Tibial artery (tissue), 4 donors: ENCODE results near the gene ARL13B.
A peak's percentile ranks its signal among the peaks of the same experiment; 100 is the strongest.
"Not testable (repeated sequence)": the region's sequence is repeated elsewhere in the genome, so short reads cannot be mapped to it uniquely, and the experiment has no call there.

Experiments
- DNase-seq, 2 donors: peaks; one replicate each; pipeline ENCODE4 v3.0.0-alpha.2; 2019
- H3K27ac ChIP-seq, 2 donors: fragments of 200-600 bp; sonication (generic) in 1 of 2; 1 replicate in 1 of 2; 2 replicates in 1 of 2; pipeline ENCODE4 v1.5.1; 2018 to 2019; ENCODE audit warnings: mild to moderate bottlenecking in 1 of 2
- H3K27me3 ChIP-seq, 2 donors: fragments of 200-600 bp; sonication (generic) in 1 of 2; one replicate each; pipeline versions ENCODE4 v1.5.1 to v1.6.0; 2016 to 2019
- H3K36me3 ChIP-seq, 3 donors: fragments of 200-600 bp; sonication (generic) in 2 of 3; one replicate each; pipeline ENCODE4 v1.5.1; 2016 to 2019; ENCODE audit warnings: mild to moderate bottlenecking in 2 of 3
- H3K4me1 ChIP-seq, 4 donors: fragments of 200-600 bp; sonication (generic) in 2 of 4; 1 replicate in 3 of 4; 2 replicates in 1 of 4; pipeline ENCODE4 v1.5.1; 2016 to 2019
- H3K4me3 ChIP-seq, 2 donors: fragments of 200-600 bp; sonication (generic) in 1 of 2; 1 replicate in 1 of 2; 2 replicates in 1 of 2; pipeline ENCODE4 v1.5.1; 2018 to 2019; ENCODE audit warnings: mild to moderate bottlenecking in 2 of 2
- H3K9me3 ChIP-seq, 3 donors: fragments of 200-600 bp; sonication (generic) in 1 of 3; one replicate each; pipeline ENCODE4 v1.5.1; 2016 to 2019
- intact Hi-C: fragments of 100-400 bp; cut with DNase I; formaldehyde crosslinking; loops from one replicate; pipeline ENCODE4 v1.15.0; 2023; ENCODE audit warnings: low total_unique reads
- TF ChIP-seq, protein P1 (sequence below), 2 experiments: fragments of 200-600 bp in 1 of 2; fragments of 450-650 bp in 1 of 2; IDR thresholded peaks; one replicate each; pipeline ENCODE4 v1.5.1; 2017 to 2019; ENCODE audit warnings: antibody characterized with exemption in 2 of 2, mild to moderate bottlenecking in 1 of 2, moderate library complexity in 1 of 2

ARL13B gene

GRCh38 chr3:93979850-93980676 lies at the start of gene ARL13B:
Gene ARL13B, plus strand, starts transcription at chr3:93980155. Its CDS starts 269 bp downstream, at chr3:93980424.
- peak within 1 kb of the TSS; percentile 89 to 93 for H3K27ac ChIP-seq
- H3K4me1 ChIP-seq, result peaks cover 0 to 14% (median 7%) of the 10 kb centered on the region in 4 donors
- H3K4me3 ChIP-seq, result peak within 1 kb of the TSS; percentile 74 to 95
- peak; percentile 99 for DNase-seq
- no peaks in the 10 kb centered on the region for H3K9me3 ChIP-seq
- no peaks in the 10 kb centered on the region for H3K36me3 ChIP-seq
- H3K27me3 ChIP-seq, result no peaks in the 10 kb centered on the region
- intact Hi-C loops, result no loop called here
- TF ChIP-seq, protein P1, sequence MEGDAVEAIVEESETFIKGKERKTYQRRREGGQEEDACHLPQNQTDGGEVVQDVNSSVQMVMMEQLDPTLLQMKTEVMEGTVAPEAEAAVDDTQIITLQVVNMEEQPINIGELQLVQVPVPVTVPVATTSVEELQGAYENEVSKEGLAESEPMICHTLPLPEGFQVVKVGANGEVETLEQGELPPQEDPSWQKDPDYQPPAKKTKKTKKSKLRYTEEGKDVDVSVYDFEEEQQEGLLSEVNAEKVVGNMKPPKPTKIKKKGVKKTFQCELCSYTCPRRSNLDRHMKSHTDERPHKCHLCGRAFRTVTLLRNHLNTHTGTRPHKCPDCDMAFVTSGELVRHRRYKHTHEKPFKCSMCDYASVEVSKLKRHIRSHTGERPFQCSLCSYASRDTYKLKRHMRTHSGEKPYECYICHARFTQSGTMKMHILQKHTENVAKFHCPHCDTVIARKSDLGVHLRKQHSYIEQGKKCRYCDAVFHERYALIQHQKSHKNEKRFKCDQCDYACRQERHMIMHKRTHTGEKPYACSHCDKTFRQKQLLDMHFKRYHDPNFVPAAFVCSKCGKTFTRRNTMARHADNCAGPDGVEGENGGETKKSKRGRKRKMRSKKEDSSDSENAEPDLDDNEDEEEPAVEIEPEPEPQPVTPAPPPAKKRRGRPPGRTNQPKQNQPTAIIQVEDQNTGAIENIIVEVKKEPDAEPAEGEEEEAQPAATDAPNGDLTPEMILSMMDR (IDR thresholded peaks at IDR 0.05), result no peak

GRCh38 chr3:93931597-93932229 lies 48.2 kb upstream of the ARL13B start:
- TF ChIP-seq, protein P1 (IDR thresholded peaks at IDR 0.05), result no peak
- DNase-seq, result no peak
- H3K4me3 ChIP-seq, result no peak overlapping the region
- no peaks in the 10 kb centered on the region for H3K27me3 ChIP-seq
- no peaks in the 10 kb centered on the region for H3K9me3 ChIP-seq
- no peak overlapping the region for H3K27ac ChIP-seq
- no peaks in the 10 kb centered on the region for H3K4me1 ChIP-seq
- no peaks in the 10 kb centered on the region for H3K36me3 ChIP-seq
- intact Hi-C loops, result no loop called here

- no peaks in the 10 kb centered on the region for H3K27me3 ChIP-seq
- H3K4me1 ChIP-seq, result no peaks in the 10 kb centered on the region
- TF ChIP-seq, protein P1 (IDR thresholded peaks at IDR 0.05), result no peak
- H3K4me3 ChIP-seq, result no peak overlapping the region
- H3K36me3 ChIP-seq, result no peaks in the 10 kb centered on the region
- DNase-seq, result no peak
- H3K9me3 ChIP-seq, result no peaks in the 10 kb centered on the region
- intact Hi-C loops, result no loop called here
- H3K27ac ChIP-seq, result no peak overlapping the region
Observed at GRCh38 chr3:93934366-93935046, 45.4 kb upstream of the ARL13B start.

- intact Hi-C loops, result no loop called here
- no peaks in the 10 kb centered on the region for H3K36me3 ChIP-seq
- H3K4me3 ChIP-seq, result no peak overlapping the region
- H3K27me3 ChIP-seq, result no peaks in the 10 kb centered on the region
- TF ChIP-seq, protein P1 (IDR thresholded peaks at IDR 0.05), result no peak
- no peaks in the 10 kb centered on the region for H3K9me3 ChIP-seq
- no peak for DNase-seq
- H3K4me1 ChIP-seq, result no peaks in the 10 kb centered on the region
- no peak overlapping the region for H3K27ac ChIP-seq
Observed at GRCh38 chr3:93936549-93936948, 43.4 kb upstream of the ARL13B start.

DNA sequence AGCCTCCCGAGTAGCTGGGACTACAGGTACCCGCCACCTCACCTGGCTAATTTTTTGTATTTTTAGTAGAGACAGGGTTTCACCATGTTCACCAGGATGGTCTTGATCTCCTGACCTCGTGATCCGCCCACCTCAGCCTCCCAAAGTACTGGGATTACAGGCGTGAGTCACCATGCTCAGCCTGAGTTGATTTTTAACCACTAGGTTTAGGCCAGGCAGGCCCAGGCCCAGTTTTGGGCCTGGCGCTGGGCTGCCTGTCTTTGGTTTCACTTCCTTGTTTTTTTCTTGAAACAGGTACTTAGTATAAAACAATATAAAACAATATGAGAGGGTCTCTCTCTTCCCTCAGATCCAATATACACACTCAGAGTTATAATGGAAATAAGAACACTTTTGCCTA lies 42.5 kb upstream of the ARL13B start:
- H3K4me1 ChIP-seq, H3K36me3 ChIP-seq, DNase-seq, H3K4me3 ChIP-seq, H3K27ac ChIP-seq, intact Hi-C loops, H3K27me3 ChIP-seq, H3K9me3 ChIP-seq: not testable (repeated sequence)

- H3K4me3 ChIP-seq, H3K9me3 ChIP-seq, H3K36me3 ChIP-seq, intact Hi-C loops, H3K27me3 ChIP-seq, H3K27ac ChIP-seq, DNase-seq, H3K4me1 ChIP-seq: not testable (repeated sequence)
Observed at GRCh38 chr3:93949958-93950357, 30.0 kb upstream of the ARL13B start.
